Fibroblast of lung (primary cell): Measurements from ENCODE around the gene GJC2.

ENCODE experiments used
- EZH2 ChIP-seq: IDR thresholded peaks from 2 replicates; pipeline ENCODE4 v1.5.1; 2012; ENCODE audit warnings: low read length, control low read depth, mild to moderate bottlenecking; ENCODE audit errors: missing control alignments
- TF ChIP-seq, protein P1 (sequence below), 2 donors: IDR thresholded peaks in 1 of 2; conservative IDR thresholded peaks in 1 of 2; 1 replicate in 1 of 2; 2 replicates in 1 of 2; pipeline ENCODE4 v1.5.1; 2011 to 2012; ENCODE audit warnings: low read length in 2 of 2, control low read depth in 1 of 2, inconsistent platforms in 1 of 2, low read depth in 1 of 2, mild to moderate bottlenecking in 1 of 2

DNA sequence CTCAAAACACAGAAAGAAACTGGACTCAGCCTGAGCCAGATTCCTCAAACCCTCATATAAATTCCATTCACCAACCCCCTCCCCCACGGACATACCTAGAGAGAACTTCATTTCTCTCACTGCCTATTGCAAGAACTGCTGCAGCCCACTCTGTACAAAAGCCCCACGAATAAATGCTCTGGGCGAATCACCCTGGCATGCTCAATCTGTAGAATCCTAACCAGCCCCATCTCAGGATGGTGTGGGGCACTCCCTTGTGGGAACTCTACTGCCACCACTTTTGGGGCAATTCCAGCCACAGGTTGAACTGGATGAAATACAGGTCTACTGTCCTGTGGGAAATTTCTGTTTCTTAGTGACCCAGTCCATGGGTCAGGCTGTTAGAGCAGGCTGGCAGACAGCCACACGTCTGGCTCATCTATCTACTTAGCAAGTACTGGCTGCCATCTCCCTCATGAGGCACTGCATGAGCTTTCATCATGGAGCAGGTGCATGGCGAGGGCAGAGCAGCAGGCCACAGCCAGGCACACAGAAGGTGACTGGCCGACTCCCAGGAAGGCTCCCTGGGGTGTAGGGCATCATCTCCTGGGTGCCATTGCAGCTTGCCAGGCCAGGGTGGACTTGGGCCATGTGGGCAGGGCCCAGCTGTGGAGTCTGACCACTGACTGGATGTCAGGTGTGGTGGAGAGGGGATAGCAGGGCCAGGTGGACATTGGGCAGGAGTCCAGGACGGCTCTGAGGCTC lies 45.0 kb upstream of the GJC2 start:
- TF ChIP-seq, protein P1, sequence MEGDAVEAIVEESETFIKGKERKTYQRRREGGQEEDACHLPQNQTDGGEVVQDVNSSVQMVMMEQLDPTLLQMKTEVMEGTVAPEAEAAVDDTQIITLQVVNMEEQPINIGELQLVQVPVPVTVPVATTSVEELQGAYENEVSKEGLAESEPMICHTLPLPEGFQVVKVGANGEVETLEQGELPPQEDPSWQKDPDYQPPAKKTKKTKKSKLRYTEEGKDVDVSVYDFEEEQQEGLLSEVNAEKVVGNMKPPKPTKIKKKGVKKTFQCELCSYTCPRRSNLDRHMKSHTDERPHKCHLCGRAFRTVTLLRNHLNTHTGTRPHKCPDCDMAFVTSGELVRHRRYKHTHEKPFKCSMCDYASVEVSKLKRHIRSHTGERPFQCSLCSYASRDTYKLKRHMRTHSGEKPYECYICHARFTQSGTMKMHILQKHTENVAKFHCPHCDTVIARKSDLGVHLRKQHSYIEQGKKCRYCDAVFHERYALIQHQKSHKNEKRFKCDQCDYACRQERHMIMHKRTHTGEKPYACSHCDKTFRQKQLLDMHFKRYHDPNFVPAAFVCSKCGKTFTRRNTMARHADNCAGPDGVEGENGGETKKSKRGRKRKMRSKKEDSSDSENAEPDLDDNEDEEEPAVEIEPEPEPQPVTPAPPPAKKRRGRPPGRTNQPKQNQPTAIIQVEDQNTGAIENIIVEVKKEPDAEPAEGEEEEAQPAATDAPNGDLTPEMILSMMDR (conservative IDR thresholded peaks at IDR 0.05 in 1 of 2, IDR thresholded peaks at IDR 0.05 in 1 of 2; ENCODE audit: low read depth in 1 of 2, low read length in 2 of 2) = no peak
- no peak for TF ChIP-seq EZH2
